Cerebellar cortex (tissue), 1 donor: ENCODE data around the gene NUDCD3.
A peak's percentile ranks its signal among the peaks of the same experiment; 100 is the strongest.

Experiments used
- DNase-seq: peaks from one replicate; pipeline ENCODE4 v3.0.0-alpha.2; 2015; ENCODE audit warnings: low spot score

The NUDCD3 gene

GRCh38 chr7:44477938-44478337, 12.5 kb downstream of the NUDCD3 start:
- DNase-seq, result no peak

DNA sequence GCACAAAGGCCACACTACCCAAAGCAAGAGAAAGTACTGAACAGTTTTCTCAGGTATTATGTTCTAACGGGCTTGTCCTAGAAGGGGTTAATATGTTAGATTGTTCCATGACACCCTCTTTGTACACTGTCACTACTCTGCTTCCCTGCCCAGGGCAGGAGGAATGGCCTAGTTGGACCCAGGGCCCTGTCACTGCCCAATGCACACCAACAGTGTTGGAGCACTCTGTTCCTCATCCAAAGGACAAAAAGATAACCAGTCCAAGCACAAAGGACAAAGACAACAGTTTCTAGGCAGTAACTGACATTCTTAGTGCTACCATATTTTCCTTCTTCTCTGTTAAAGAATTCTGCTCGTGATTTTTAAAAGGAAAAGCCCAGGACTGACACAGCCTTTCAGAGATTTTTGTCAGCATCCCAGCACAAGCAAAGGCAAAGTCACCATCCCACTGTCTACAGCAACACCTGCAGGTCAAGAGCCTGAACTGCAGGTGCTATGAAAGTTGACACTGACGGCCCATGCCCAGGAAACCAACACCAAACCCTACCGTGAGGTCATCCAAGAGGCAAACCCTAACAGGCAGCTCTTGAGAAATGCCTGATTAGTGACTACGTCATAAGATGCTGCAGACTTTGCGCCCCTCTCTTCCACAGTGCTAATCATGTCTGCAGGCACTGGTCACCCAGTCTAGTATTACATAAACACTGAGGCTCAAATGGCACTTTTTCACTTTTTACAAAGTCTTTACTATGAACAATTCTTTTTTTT, 13.2 kb downstream of the NUDCD3 start:
- peak; percentile 83 for DNase-seq

DNA sequence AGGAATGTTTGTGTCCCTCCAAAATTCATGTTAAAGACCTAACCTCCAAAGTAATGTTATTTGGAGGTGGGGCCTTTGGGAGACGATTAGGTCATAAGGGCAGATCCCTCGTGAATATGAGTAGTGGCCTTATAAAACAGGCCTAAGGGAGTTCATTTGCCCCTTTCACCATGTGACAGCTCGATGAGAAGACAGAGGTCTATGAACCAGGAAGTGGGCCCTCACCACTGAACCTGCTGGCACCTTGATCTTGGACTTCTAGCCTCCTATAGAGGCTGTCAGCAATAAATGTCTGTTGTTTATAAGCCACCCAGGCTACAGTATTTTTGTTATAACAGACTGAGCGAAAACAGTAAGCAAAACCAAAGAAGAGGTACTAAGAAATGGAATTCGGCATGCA, 14.1 kb downstream of the NUDCD3 start:
- no peak for DNase-seq

- no peak for DNase-seq
Observed at GRCh38 chr7:44473295-44473694, 17.2 kb downstream of the NUDCD3 start.

GRCh38 chr7:44472843-44473242, 17.6 kb downstream of the NUDCD3 start:
- DNase-seq, result no peak

- DNase-seq, result no peak
Observed at GRCh38 chr7:44471850-44472249, 18.6 kb downstream of the NUDCD3 start.

- no peak for DNase-seq
Observed at GRCh38 chr7:44471436-44471835, 19.0 kb downstream of the NUDCD3 start.

DNA sequence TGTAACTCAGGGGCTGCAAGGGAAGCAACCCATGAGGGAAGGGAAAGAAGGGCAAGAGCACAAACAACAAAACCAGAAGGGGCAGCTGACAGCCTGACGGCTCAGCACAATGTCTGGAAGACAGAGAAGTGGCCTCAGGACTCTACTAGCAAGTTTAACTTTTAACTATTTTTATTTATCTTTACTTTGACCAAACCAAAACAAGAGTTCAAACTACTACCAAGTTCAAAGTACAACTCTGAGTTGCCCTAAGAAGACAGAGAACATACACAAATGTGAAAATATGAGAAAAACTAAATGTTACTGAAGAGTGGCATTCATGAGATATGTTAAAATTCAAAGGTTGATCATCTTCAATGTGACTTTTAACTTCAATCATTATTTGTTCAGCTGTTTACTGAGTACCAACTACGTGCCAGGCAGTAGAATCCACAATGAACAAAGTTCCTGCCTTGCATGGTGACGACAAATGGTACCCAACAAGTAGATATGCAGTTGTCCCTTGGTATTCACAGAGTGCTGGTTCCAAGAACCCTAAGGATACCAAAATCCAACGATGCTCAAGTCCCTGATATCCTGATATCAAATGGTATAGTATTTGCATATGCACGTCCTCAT, 19.7 kb downstream of the NUDCD3 start:
- no peak for DNase-seq

- DNase-seq, result no peak
Observed at GRCh38 chr7:44470135-44470479, 20.4 kb downstream of the NUDCD3 start.

DNA sequence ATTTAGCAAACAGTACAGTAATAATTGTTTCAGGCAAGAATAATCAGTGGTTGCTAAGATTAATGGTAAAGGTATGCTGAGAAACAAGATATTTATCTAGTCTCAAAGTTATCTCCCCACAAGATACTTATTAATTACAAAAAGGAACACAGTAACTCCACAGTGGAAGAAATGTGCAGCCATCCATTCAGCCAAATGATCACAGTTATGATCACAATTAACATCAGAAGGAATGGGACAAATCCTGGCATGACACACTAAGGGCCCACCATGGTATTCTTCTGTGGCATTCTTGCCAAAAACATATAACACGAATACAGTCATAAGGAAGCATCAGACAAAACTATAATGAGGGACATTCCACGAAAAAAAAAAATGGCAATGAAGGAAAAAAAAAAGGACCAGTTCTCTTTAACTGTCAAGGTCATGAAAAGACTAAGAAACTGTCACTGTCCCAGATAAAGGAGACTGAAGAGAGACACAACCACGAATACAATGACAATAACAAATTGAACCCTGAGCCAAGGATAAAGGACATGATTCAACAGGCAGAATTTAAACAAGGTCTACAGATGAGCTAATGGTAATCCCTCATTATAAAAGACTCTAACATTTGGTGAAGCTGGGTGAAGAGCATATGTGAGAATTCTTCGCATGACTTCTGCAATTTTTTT, 20.9 kb downstream of the NUDCD3 start:
- no peak for DNase-seq

DNA sequence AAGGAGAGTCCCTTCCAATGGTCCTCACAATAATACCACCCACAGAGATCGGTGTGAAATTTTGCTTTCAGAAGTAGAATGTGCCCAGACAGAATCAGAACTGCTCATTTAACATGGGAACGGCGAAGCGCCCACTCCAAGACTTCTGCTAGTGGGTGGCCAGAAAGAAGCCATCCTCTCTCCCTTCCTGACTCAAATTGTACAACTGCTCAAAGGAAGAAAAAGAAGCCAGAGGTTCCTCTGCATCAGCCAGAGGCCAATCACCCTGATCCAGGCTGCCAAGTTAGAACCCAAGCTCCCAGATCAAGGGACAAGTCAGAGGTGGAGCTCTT, 23.3 kb downstream of the NUDCD3 start:
- DNase-seq, result no peak

GRCh38 chr7:44466300-44467216, 23.9 kb downstream of the NUDCD3 start:
- no peak for DNase-seq

GRCh38 chr7:44465490-44465889, 25.0 kb downstream of the NUDCD3 start:
- DNase-seq, result no peak

DNA sequence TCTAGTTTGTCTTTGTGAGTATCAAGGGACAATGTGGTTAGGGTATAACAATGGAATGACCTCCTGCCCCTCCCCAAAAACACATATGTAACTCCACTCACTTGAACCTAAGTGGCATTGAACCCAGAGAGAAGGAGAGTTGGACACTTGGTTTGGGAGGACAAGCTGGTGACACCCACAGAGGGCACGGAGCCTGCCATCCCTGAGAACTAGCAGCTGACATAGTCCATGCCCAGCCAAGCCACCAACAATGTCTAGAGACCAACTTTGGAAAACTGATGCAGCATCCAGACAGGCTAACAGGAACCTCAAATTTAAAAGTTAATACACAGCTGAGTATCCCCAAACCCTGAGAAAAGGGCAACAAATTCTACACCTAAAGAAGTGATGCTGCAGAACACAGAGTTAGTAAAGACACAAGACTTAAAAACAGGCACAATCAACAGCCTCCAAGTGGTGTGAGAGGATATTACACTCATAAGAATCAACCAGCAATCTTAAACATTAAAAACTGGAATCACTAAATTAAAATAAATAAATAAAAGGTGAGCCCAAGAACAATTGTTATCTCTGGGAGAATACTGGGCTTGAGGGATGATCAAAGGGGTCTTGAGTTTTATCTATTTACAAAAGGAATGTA, 27.2 kb downstream of the NUDCD3 start:
- DNase-seq, result no peak

- DNase-seq, result no peak
Observed at GRCh38 chr7:44461387-44461786, 29.1 kb downstream of the NUDCD3 start.

GRCh38 chr7:44460325-44460724, 30.1 kb downstream of the NUDCD3 start:
- no peak for DNase-seq

- no peak for DNase-seq
Observed at GRCh38 chr7:44455155-44455554, 35.3 kb downstream of the NUDCD3 start.

DNA sequence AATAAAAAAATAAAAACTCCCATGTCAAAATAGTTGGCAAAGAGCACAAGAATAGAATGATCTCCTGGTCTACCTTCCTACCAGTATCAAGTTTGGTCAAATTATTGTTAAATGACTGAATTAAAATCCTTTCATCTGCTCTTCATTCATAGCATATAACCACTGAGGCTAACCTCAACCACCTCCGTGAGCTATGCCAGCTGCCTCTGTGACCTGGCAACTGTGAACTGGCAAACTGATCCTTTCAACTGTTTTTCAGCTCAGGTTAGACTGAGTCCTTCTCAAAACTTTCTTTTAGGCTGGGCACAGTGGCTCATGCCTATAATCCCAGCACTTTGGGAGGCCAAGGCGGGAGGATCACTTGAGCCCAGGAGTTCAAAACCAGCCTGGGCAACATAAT, 36.1 kb downstream of the NUDCD3 start:
- DNase-seq, result no peak

DNA sequence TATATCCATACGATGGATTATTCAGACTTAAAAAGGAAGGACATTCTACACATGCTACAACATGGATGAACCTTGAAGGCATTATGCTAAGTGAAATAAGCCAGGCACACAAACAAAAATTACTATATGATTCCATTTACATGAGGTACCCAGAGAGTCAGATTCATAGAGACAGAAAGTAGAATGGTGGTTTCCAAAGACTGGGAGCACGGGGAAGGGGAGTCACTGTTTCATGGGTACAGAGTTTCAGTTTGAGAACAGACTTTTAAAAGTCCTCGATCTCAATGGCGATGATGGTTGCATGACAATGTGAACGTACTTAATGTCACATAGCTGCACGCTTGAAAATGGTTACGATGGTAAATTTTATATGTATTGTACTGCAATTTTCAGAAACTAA, 39.3 kb downstream of the NUDCD3 start:
- DNase-seq, result no peak

DNA sequence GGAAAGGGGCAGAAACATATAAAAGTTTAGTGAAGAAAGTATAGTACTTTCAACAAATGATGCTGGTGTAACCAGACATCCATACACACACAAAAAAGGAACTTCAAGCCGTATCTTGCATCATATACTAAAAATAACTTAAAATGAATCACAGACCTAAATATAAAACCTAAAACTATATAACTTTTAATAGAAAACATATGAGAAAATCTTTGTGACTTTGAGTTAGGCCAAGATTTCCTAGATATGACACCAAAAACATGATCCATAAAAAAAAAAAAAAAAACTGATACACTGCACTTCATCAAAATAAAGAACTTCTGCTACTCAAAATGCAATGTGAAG, 40.9 kb downstream of the NUDCD3 start:
- DNase-seq, result no peak

DNA sequence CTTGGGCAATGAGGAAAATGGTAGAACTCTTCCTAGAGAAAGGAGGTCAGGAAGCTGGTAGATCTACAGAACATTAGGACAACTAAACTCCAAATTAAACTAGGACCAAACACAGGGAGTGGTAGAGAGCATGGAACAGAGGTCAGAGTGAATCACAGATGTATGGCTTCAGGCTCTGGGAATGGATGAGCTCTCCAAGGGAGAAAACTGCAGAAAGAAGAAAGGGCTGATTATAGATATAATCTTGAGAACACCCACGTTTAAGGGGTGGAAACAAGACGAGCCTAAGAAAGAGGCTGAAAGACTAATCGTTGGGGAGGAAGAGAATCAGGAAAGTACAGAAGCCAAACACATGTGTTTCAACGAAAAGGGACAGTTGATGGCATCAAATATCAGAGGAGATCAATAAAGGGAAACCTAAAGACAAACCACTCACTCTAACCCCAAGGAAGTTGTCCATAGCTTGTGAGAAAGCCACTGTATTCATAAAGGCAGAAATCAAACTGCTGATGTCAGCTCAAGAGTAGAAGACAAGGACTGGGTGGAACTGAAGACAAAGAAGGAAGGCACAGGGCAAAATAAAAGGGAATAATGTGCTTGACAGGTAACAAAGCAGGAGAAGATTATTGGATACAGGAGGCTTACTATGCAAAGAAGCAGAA, 41.4 kb downstream of the NUDCD3 start:
- no peak for DNase-seq
